DMS 273 (cell line): ENCODE measurements around the gene RNF2.

ENCODE experiments used
- DNase-seq: peaks from one replicate; lab custom pipeline; 2025; ENCODE audit not compliant: unreplicated experiment; lab: John Stamatoyannopoulos, UW

The RNF2 gene

GRCh38 chr1:185091480-185091879, 46.1 kb downstream of the RNF2 start:
- peak; percentile 46 for DNase-seq

- no peak for DNase-seq
Observed at GRCh38 chr1:185094761-185095160, 49.4 kb downstream of the RNF2 start.

GRCh38 chr1:185096531-185096930, 51.2 kb downstream of the RNF2 start:
- DNase-seq, result no peak

GRCh38 chr1:185104083-185104482, 58.7 kb downstream of the RNF2 start:
- no peak for DNase-seq

GRCh38 chr1:185105121-185105520, 59.8 kb downstream of the RNF2 start:
- DNase-seq, result no peak

- peak; percentile 10 for DNase-seq
Observed at GRCh38 chr1:185108321-185108720, 63.0 kb downstream of the RNF2 start.

GRCh38 chr1:185110145-185110544, 64.8 kb downstream of the RNF2 start:
- DNase-seq, result no peak

GRCh38 chr1:185111873-185112272, 66.5 kb downstream of the RNF2 start:
- DNase-seq, result no peak

- no peak for DNase-seq
Observed at GRCh38 chr1:185112356-185112755, 67.0 kb downstream of the RNF2 start.

- no peak for DNase-seq
Observed at GRCh38 chr1:185129708-185130107, 84.3 kb downstream of the RNF2 start.

GRCh38 chr1:185132534-185132933, 87.2 kb downstream of the RNF2 start:
- DNase-seq, result no peak

GRCh38 chr1:185137896-185138545, 92.7 kb downstream of the RNF2 start:
- DNase-seq, result no peak

- no peak for DNase-seq
Observed at GRCh38 chr1:185139246-185139645, 93.9 kb downstream of the RNF2 start.

GRCh38 chr1:185144233-185144632, 98.9 kb downstream of the RNF2 start:
- DNase-seq, result no peak

GRCh38 chr1:185151215-185151614, 105.9 kb downstream of the RNF2 start:
- no peak for DNase-seq
